ENCODE data around the gene C14orf119.

C14orf119 gene, protein sequence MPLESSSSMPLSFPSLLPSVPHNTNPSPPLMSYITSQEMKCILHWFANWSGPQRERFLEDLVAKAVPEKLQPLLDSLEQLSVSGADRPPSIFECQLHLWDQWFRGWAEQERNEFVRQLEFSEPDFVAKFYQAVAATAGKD

DNA sequence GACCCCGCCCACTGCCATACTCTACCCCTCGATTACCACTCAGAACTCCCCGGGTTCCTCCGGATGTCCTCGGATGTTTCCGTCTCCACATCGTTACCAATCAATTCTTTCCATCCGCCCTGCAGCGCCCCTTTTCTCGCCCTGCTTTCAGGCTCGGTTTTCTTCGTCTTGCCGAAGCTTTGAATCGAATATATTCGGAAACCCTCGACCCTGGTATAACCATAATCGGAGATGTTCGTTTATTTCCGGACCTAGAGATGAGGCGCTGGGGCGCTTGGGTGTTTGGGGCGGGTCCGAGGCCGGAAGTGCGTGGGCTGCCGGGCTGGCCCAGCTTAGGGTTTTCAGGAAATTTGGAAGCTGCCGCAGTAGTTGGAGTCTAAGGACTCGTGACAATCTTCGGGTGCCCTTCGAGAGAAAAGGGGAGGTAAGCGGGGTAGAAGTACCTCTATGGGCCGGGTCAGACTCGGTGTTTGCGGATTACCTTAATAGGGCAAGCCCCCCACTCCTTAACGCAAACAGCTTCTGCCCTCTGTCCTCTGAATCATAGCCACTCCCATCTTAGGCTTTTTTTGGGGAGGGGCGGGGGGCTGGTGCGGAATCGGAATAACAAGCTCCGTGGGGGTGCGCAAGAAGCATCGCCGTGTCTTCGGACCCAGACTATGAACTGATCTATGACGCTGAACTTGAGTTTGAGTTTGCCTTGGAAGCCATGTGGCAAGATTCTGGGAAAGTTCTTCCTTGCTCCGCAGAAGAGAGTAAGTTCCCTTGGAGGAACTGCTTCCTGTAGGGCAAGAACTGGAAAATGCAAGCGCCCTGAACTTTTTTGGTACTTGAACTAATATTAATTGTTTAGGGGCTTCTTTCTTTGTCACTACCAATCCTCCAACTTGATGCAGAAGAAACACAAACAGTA, at the start of gene C14orf119:
Gene C14orf119, plus strand, starts transcription at position 310 of the 913 bp plus-strand sequence. CDS start 2,154 bp downstream, outside the sequence.
- Histone ChIP-seq H3K9ac (ENCODE audit: insufficient read length) (peak within 1 kb of the TSS; percentile 93), H3K9me3 (ENCODE audit: low read depth, low read length) (no peaks in the 10 kb centered on the region), H3K36me3 (ENCODE audit: insufficient read depth, low read length) (peaks cover 46% of the 10 kb centered on the region), H3K4me3 (peak within 1 kb of the TSS; percentile 87), H3K27ac (peak within 1 kb of the TSS; percentile 90)
- DNase-seq (ENCODE audit: low read depth, low spot score), result peak; percentile 99
- peak; percentile 71 for TF ChIP-seq FOXP2 (optimal IDR thresholded peaks at IDR 0.05; ENCODE audit: control extremely low read depth, extremely low read length, insufficient read depth)
- TF ChIP-seq POLR2AphosphoS5 (IDR thresholded peaks at IDR 0.05; ENCODE audit: borderline replicate concordance, low read depth, low read length), result peak; percentile 85
- no peak for TF ChIP-seq EZH2 (IDR thresholded peaks at IDR 0.05)

- Histone ChIP-seq H3K9ac (ENCODE audit: insufficient read length) (no peak overlapping the region), H3K9me3 (ENCODE audit: low read depth, low read length) (no peaks in the 10 kb centered on the region), H3K27ac (no peak overlapping the region), H3K36me3 (ENCODE audit: insufficient read depth, low read length) (no peaks in the 10 kb centered on the region), H3K4me3 (no peak overlapping the region)
- TF ChIP-seq EZH2 (IDR thresholded peaks at IDR 0.05) (no peak), POLR2AphosphoS5 (IDR thresholded peaks at IDR 0.05; ENCODE audit: borderline replicate concordance, low read depth, low read length) (no peak), FOXP2 (optimal IDR thresholded peaks at IDR 0.05; ENCODE audit: control extremely low read depth, extremely low read length, insufficient read depth) (no peak)
- DNase-seq (ENCODE audit: low read depth, low spot score), result no peak
These were observed 48.2 kb upstream of the C14orf119 start for GRCh38 chr14:23047034-23047634.

DNA sequence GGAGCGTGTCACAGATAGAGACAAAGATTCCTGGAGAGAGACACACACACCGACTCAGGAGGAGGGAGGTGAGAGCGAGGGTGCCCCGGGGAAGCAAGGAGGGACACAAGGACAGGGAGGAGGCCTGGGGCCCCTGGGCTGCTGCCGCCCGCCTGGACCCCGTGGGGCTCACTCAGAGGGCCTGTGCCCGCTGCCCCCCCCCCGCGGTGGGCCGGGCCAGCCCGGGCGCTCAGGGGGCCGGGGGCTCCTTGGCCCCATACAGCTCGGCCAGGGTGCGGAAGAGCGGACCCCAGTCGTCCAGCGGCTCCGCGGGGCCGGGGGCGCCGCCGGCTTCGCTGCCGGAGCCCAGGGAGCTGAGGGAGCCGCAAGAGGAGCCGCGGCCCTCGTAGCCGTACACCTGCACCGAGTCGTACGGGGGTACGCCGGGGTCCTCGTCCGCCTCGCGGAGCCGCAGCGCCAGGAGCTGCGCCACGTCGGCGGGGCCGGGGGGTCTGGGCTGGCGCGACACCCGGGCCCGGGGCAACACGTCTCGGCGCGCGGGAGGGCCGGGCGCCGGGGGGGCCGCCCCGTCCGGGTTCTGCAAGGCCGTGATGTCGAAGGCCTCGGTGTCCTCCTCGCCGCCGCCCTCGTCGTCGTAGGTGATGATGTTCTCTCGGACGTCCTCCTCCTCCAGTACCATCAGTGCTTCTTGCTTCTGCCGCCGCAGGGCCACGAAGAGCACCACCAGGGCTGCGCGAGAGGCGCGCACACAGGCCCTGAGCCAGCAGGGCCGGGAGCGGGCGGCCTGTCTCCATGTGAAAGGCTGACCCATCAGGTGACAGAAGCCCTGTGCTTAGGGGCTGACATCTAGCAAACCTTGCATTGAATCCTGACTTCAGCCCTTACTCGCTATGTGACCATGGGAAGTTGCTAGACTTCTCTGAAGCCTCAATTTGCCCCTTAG, 47.3 kb upstream of the C14orf119 start:
- no peak overlapping the region for H3K9ac ChIP-seq (ENCODE audit: insufficient read length)
- no peak for DNase-seq (ENCODE audit: low read depth, low spot score)
- no peaks in the 10 kb centered on the region for H3K36me3 ChIP-seq (ENCODE audit: insufficient read depth, low read length)
- H3K9me3 ChIP-seq (ENCODE audit: low read depth, low read length), result no peaks in the 10 kb centered on the region
- TF ChIP-seq FOXP2 (optimal IDR thresholded peaks at IDR 0.05; ENCODE audit: control extremely low read depth, extremely low read length, insufficient read depth) (no peak), EZH2 (IDR thresholded peaks at IDR 0.05) (no peak)
- no peak overlapping the region for H3K4me3 ChIP-seq
- no peak overlapping the region for H3K27ac ChIP-seq

GRCh38 chr14:23049011-23049410, 46.3 kb upstream of the C14orf119 start:
- no peaks in the 10 kb centered on the region for H3K9me3 ChIP-seq (ENCODE audit: low read depth, low read length)
- no peak overlapping the region for H3K9ac ChIP-seq (ENCODE audit: insufficient read length)
- H3K27ac ChIP-seq, result no peak overlapping the region
- no peaks in the 10 kb centered on the region for H3K36me3 ChIP-seq (ENCODE audit: insufficient read depth, low read length)
- no peak for TF ChIP-seq FOXP2 (optimal IDR thresholded peaks at IDR 0.05; ENCODE audit: control extremely low read depth, extremely low read length, insufficient read depth)
- no peak for TF ChIP-seq POLR2AphosphoS5 (IDR thresholded peaks at IDR 0.05; ENCODE audit: borderline replicate concordance, low read depth, low read length)
- no peak for TF ChIP-seq EZH2 (IDR thresholded peaks at IDR 0.05)
- no peak overlapping the region for H3K4me3 ChIP-seq
- no peak for DNase-seq (ENCODE audit: low read depth, low spot score)

DNA sequence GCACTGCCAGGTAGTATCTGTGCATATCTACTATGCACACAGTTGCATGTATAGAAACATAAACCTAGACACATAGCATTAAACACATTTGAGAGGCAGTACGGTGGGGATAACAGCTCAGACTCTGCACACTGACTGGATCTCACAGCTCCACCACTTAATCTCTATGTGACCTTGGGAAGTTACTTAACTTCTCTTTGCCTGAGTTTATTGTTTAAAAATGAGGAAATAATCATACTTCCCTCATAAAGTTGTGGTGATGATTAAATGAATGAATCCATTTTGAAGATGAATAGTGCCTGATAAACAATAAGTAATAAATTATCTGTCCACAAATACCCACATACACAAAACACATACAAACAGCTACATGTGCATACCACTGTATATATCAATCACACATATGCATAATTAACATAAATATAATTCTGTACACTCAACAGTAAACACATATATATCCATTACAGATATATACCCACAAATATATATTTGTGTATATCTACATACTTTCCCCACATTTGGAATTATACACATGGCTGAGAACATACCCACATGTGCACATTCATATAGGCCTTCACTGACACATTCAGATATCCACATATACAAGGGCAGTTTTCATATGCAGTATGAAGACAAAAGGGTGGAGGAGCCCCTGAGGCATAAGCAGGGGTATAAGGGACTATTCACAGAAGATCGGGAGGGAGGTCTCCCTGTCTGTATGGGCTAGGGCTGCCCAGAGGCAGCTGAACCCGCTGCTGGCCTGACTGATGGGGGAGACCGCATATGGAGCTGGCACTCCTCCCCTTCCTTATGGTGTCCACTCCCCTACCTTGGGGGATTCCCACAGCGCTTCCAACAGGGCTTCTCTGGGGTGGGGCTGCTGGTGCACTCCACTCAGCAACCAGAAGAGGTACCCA, 43.9 kb upstream of the C14orf119 start:
- H3K27ac ChIP-seq, result no peak overlapping the region
- no peak for TF ChIP-seq EZH2 (IDR thresholded peaks at IDR 0.05)
- TF ChIP-seq POLR2AphosphoS5 (IDR thresholded peaks at IDR 0.05; ENCODE audit: borderline replicate concordance, low read depth, low read length), result no peak
- no peak for TF ChIP-seq FOXP2 (optimal IDR thresholded peaks at IDR 0.05; ENCODE audit: control extremely low read depth, extremely low read length, insufficient read depth)
- no peak overlapping the region for H3K9ac ChIP-seq (ENCODE audit: insufficient read length)

DNA sequence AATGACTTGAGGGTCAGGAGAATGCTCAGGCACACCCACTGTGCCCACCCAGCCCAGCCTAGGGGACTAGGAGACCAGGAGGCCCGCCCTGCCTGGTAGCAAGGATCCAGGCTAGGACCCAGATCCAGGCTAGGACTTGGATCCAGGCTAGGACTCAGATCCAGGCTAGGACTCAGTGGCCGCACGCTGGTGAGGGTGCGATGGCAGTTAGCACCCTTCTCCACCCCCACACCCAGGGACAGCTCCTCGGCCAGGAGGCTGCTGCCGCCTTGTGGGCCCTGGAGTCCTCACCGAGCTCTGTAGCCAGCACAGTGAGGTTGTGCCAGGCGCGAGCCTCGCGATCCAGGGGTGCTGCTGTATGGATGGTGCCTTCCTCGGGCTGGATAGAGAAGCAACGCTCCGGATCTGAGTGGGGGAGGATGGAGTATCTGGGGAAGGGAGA, 43.1 kb upstream of the C14orf119 start:
- Histone ChIP-seq H3K4me3 (no peak overlapping the region), H3K9me3 (ENCODE audit: low read depth, low read length) (no peaks in the 10 kb centered on the region), H3K36me3 (ENCODE audit: insufficient read depth, low read length) (no peaks in the 10 kb centered on the region), H3K27ac (no peak overlapping the region), H3K9ac (ENCODE audit: insufficient read length) (no peak overlapping the region)
- TF ChIP-seq EZH2 (IDR thresholded peaks at IDR 0.05), result no peak
- no peak for TF ChIP-seq POLR2AphosphoS5 (IDR thresholded peaks at IDR 0.05; ENCODE audit: borderline replicate concordance, low read depth, low read length)
- no peak for TF ChIP-seq FOXP2 (optimal IDR thresholded peaks at IDR 0.05; ENCODE audit: control extremely low read depth, extremely low read length, insufficient read depth)
- DNase-seq (ENCODE audit: low read depth, low spot score), result no peak

More for the DNA sequence above, 43.9 kb upstream of the C14orf119 start:
- Histone ChIP-seq H3K4me3 (no peak overlapping the region), H3K9me3 (ENCODE audit: low read depth, low read length) (no peaks in the 10 kb centered on the region), H3K36me3 (ENCODE audit: insufficient read depth, low read length) (no peaks in the 10 kb centered on the region)
- DNase-seq (ENCODE audit: low read depth, low spot score), result no peak

DNA sequence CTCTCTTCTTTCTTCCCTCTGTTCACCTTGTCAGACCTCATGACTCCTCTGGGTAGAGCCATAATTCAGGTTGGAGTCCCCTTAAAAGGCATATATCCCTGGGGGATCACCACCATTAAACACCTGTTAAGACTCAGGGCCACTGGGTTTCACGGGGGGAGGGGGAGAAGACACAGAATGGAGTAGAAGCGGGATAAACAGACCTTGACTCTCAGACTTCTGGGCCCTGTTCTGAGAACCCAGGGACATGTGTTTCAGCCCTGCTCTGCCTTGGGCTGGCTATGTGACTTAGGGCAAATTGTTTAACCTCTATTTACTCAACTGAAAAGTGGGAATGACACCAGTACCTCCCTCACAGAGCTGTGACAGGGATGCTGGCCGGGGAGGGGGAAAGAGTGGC, 42.6 kb upstream of the C14orf119 start:
- H3K27ac ChIP-seq, result no peak overlapping the region
- DNase-seq (ENCODE audit: low read depth, low spot score), result no peak
- TF ChIP-seq POLR2AphosphoS5 (IDR thresholded peaks at IDR 0.05; ENCODE audit: borderline replicate concordance, low read depth, low read length) (no peak), EZH2 (IDR thresholded peaks at IDR 0.05) (no peak), FOXP2 (optimal IDR thresholded peaks at IDR 0.05; ENCODE audit: control extremely low read depth, extremely low read length, insufficient read depth) (no peak)

More for the DNA sequence above, 42.6 kb upstream of the C14orf119 start:
- Histone ChIP-seq H3K9ac (ENCODE audit: insufficient read length) (no peak overlapping the region), H3K36me3 (ENCODE audit: insufficient read depth, low read length) (no peaks in the 10 kb centered on the region), H3K4me3 (no peak overlapping the region), H3K9me3 (ENCODE audit: low read depth, low read length) (no peaks in the 10 kb centered on the region)

Data from SK-N-MC (cell line).